Heart right ventricle (tissue), 16 donors: ENCODE data around the gene RHD. TPM values are rescaled to one million over a fixed set of nuclear protein-coding genes. Genes with fewer than 3 reads are reported as not detected.
A peak's percentile ranks its signal among the peaks of the same experiment; 100 is the strongest.

Experiments used
- ATAC-seq, 8 donors: fragments of 200-7000 bp; cut with Tn5 transposase; one replicate each; pipeline ENCODE4 v1.9.1; 2020; ENCODE audit warnings: mild to moderate bottlenecking in 8 of 8, moderate library complexity in 8 of 8, moderate number of reproducible peaks in 1 of 8
- DNase-seq, 2 donors: peaks; one replicate each; pipeline ENCODE4 v3.0.0-alpha.2; 2020
- H3K27ac ChIP-seq, 10 donors: fragments of 200-600 bp; sonication (generic) in 2 of 10; one replicate each; pipeline versions ENCODE4 v1.5.0 to v1.8.0; 2020 to 2022; ENCODE audit warnings: mild to moderate bottlenecking in 3 of 10
- H3K27me3 ChIP-seq, 7 donors: fragments of 200-600 bp; one replicate each; pipeline ENCODE4 v1.8.0; 2021 to 2022; ENCODE audit warnings: mild to moderate bottlenecking in 2 of 7
- H3K36me3 ChIP-seq, 9 donors: fragments of 200-600 bp; sonication (generic) in 1 of 9; one replicate each; pipeline versions ENCODE4 v1.5.0 to v1.8.0; 2020 to 2022; ENCODE audit warnings: mild to moderate bottlenecking in 2 of 9
- H3K4me1 ChIP-seq, 9 donors: fragments of 200-600 bp; sonication (generic) in 1 of 9; one replicate each; pipeline versions ENCODE4 v1.5.0 to v1.8.0; 2020 to 2022; ENCODE audit warnings: mild to moderate bottlenecking in 4 of 9
- H3K4me3 ChIP-seq, 10 donors: fragments of 200-600 bp; sonication (generic) in 2 of 10; one replicate each; pipeline versions ENCODE4 v1.5.0 to v1.8.0; 2020 to 2022; ENCODE audit warnings: mild to moderate bottlenecking in 7 of 10, moderate library complexity in 2 of 10
- H3K9me3 ChIP-seq, 11 donors: fragments of 200-600 bp in 10 of 11; sonication (generic) in 2 of 11; one replicate each; pipeline versions ENCODE4 v1.5.0 to v1.8.0; 2013 to 2022; ENCODE audit warnings: mild to moderate bottlenecking in 2 of 11, control low read depth in 1 of 11, moderate library complexity in 1 of 11
- CTCF ChIP-seq, 9 donors: fragments of 200-600 bp; sonication (generic) in 2 of 9; IDR thresholded peaks; one replicate each; pipeline versions ENCODE4 v1.5.0 to v1.8.0; 2021 to 2022; ENCODE audit warnings: antibody characterized with exemption in 9 of 9, mild to moderate bottlenecking in 5 of 9, moderate library complexity in 1 of 9
- WGBS, 2 donors: extraction: QIAGEN DNeasy Blood & Tissue Kit; methylation state at CpG; one replicate each; pipeline ENCODE4 v1.1.7; 2013; ENCODE audit warnings: inconsistent platforms in 1 of 2; 5-methylcytosine and 5-hydroxymethylcytosine counted together
- intact Hi-C, 10 donors: fragments of 100-400 bp; cut with DNase I; formaldehyde crosslinking; loops; one replicate each; pipeline versions ENCODE4 v1.11.1 to v1.14.2; 2022
- polyA plus RNA-seq, 2 donors: library from polyadenylated mRNA; stranded (reverse); fragments of 200-250 nt; gene quantifications; one replicate each; pipeline ENCODE4 v1.2.3, GENCODE V29; 2013
- total RNA-seq, 10 donors: library from RNA; stranded (reverse); fragmentation: NEBNext Ultra II Directional in 3 of 10; extraction: Animal tissue kit (Norgen Biotek cat#: 25700) in 3 of 10; gene quantifications; one replicate each; pipeline versions ENCODE4 v1.2.1 to v1.2.4, GENCODE V29; 2021 to 2023
- donor health status: Arrhythmogenic right ventricular cardiomyopathy.
- donor health status: ischemic (EF 13 %, LVEDD 7.1; RV severe dilation, severe dysfunction).
- donor health status: healthy with polysubstance abuse.
- donor health status: DM: no; HTN: yes; CAD: no.
- donor health status: DM: no; HTN: no; CAD: no.
- donor health status: ischemic (EF 25% LVEDD 6.9; RV normal size, moderate dysfunction).
- donor health status: ischemic (EF 25% LVEDD 5.7; RV mildly dilated, moderate dysfunction).
- donor health status: healthy.
- donor health status: DM: yes; HTN: yes; CAD: no.
- donor health status: Ischemic cardiomyopathy.
- donor health status: ischemic (EF 35%, LVEDD 5.7; RV mildly dilated, moderate dysfunction).
- donor health status: nonischemic (EF 11% LVEDD 7.7; RV severe dilation, severe dysfunction).
- donor health status: DM: yes; HTN: yes; CAD: no.
- donor health status: PGD.
- donor health status: ischemic (EF 29% LVEDD 5.4; RV normal size, mild dysfunction).
- donor health status: nonischemic (EF 23%, LVEDD 6.1; RV moderate dilation, normal function).

Gene RHD
- total and polyA plus RNA-seq, 12 donors = 0.11 TPM; not detected in 11

GRCh38 chr1:25239681-25240541 is 32.4 kb upstream of the RHD start:
- Histone ChIP-seq H3K4me3 (peak overlapping the region; percentile 20 to 61 (median 48)), H3K4me1 (peaks cover 7 to 78% (median 61%) of the 10 kb centered on the region in 9 donors), H3K36me3 (peaks cover 0 to 61% (median 35%) of the 10 kb centered on the region in 9 donors), H3K27me3 (no peaks in the 10 kb centered on the region), H3K9me3 (no peaks in the 10 kb centered on the region), H3K27ac (peak overlapping the region; percentile 80 to 94 (median 88))
- DNase-seq (peak; percentile 89 to 92), ATAC-seq (peak; percentile 90 to 96 (median 95))
- peak; percentile 47 to 79 (median 63) for TF ChIP-seq CTCF (IDR thresholded peaks at IDR 0.05)
- intact Hi-C loops = loop anchor here in 5 of 10 donors (5.0 to 10.0 kb wide), 4 partner anchors 102 to 577 kb away; partner anchors contain the start of gene MTFR1L (in 4 of the 5)
- 1% methylated on average over 41 of the region's 41 CpGs for WGBS, 2 donors

- no peaks in the 10 kb centered on the region for H3K27me3 ChIP-seq
- no peak for TF ChIP-seq CTCF (IDR thresholded peaks at IDR 0.05)
- H3K4me3 ChIP-seq = no peak overlapping the region
- WGBS, 2 donors = 56 to 63% methylated on average over 6 of the region's 6 CpGs
- H3K27ac ChIP-seq = no peak overlapping the region
- no peak for DNase-seq
- H3K36me3 ChIP-seq = peaks cover 0 to 63% (median 43%) of the 10 kb centered on the region in 9 donors
- H3K4me1 ChIP-seq = peaks cover 7 to 76% (median 60%) of the 10 kb centered on the region in 9 donors
- intact Hi-C loops = loop anchor here in 3 of 10 donors (5.0 to 10.0 kb wide), 3 partner anchors 98 to 573 kb away; partner anchors contain the start of gene MTFR1L (in 2 of the 3)
- ATAC-seq = no peak
- no peaks in the 10 kb centered on the region for H3K9me3 ChIP-seq
Measured at GRCh38 chr1:25243907-25244306, 28.4 kb upstream of the RHD start.

GRCh38 chr1:25245393-25245792 is 26.9 kb upstream of the RHD start:
- WGBS, 2 donors = 69 to 71% methylated on average over 5 of the region's 5 CpGs
- DNase-seq = no peak
- no peaks in the 10 kb centered on the region for H3K9me3 ChIP-seq
- H3K4me1 ChIP-seq = peaks cover 2 to 63% (median 45%) of the 10 kb centered on the region in 9 donors
- no peak for ATAC-seq
- H3K36me3 ChIP-seq = peaks cover 0 to 63% (median 43%) of the 10 kb centered on the region in 9 donors
- peak overlapping the region; percentile 76 to 96 (median 85) for H3K4me3 ChIP-seq
- no peak for TF ChIP-seq CTCF (IDR thresholded peaks at IDR 0.05)
- no peaks in the 10 kb centered on the region for H3K27me3 ChIP-seq
- H3K27ac ChIP-seq = peak overlapping the region in 3 of 10 donors; percentile 98 to 100 (median 99)
- intact Hi-C loops = loop anchor here in 2 of 10 donors (5.0 to 10.0 kb wide), 3 partner anchors 92 to 569 kb away; partner anchors contain the start of genes MTFR1L (in 1 of the 2) and TMEM50A (in 1 of the 2)
